Measurements from ENCODE around the gene STK38.

DNA sequence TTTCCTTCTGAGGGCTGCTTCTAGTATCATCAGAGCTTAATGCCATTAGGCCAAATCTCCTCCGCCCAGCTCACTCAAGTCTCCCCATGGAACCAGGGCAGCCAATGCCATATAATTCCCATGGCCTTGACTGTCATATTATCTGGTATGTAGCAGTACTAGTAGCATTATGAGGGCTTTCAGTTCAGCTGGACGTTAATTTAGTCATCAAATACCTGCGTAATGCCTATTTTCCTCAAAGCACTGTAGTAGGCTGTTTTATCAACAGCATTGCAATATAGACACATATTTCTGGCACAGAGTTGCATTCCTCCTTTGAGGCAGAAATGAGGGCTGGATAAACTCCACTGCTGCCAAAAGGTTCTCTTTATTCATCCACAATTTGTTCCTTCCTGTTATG, 102.8 kb downstream of the STK38 start:
- TF ChIP-seq, protein P1, sequence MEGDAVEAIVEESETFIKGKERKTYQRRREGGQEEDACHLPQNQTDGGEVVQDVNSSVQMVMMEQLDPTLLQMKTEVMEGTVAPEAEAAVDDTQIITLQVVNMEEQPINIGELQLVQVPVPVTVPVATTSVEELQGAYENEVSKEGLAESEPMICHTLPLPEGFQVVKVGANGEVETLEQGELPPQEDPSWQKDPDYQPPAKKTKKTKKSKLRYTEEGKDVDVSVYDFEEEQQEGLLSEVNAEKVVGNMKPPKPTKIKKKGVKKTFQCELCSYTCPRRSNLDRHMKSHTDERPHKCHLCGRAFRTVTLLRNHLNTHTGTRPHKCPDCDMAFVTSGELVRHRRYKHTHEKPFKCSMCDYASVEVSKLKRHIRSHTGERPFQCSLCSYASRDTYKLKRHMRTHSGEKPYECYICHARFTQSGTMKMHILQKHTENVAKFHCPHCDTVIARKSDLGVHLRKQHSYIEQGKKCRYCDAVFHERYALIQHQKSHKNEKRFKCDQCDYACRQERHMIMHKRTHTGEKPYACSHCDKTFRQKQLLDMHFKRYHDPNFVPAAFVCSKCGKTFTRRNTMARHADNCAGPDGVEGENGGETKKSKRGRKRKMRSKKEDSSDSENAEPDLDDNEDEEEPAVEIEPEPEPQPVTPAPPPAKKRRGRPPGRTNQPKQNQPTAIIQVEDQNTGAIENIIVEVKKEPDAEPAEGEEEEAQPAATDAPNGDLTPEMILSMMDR (IDR thresholded peaks at IDR 0.05), result no peak
- no peak for TF ChIP-seq POLR2A (IDR thresholded peaks at IDR 0.05)
